Measurements from ENCODE around the gene FOCAD.

Gene FOCAD

GRCh38 chr9:20729523-20729922 lies 45.5 kb downstream of the FOCAD start:
- DNase-seq (ENCODE audit: low spot score): no peak

- no peak for DNase-seq (ENCODE audit: low spot score)
Measured at GRCh38 chr9:20732118-20732517, 48.1 kb downstream of the FOCAD start.

- DNase-seq (ENCODE audit: low spot score): no peak
Measured at GRCh38 chr9:20734275-20734674, 50.2 kb downstream of the FOCAD start.

- no peak for DNase-seq (ENCODE audit: low spot score)
Measured at GRCh38 chr9:20740304-20740703, 56.2 kb downstream of the FOCAD start.

GRCh38 chr9:20740929-20741582 lies 57.0 kb downstream of the FOCAD start:
- DNase-seq (ENCODE audit: low spot score): no peak

- no peak for DNase-seq (ENCODE audit: low spot score)
Measured at GRCh38 chr9:20742833-20743232, 58.8 kb downstream of the FOCAD start.

- DNase-seq (ENCODE audit: low spot score): no peak
Measured at GRCh38 chr9:20744036-20744630, 60.1 kb downstream of the FOCAD start.

- no peak for DNase-seq (ENCODE audit: low spot score)
Measured at GRCh38 chr9:20746967-20747366, 62.9 kb downstream of the FOCAD start.

- DNase-seq (ENCODE audit: low spot score): no peak
Measured at GRCh38 chr9:20749496-20750198, 65.6 kb downstream of the FOCAD start.

GRCh38 chr9:20753761-20754160 lies 69.7 kb downstream of the FOCAD start:
- DNase-seq (ENCODE audit: low spot score): no peak

GRCh38 chr9:20754556-20754955 lies 70.5 kb downstream of the FOCAD start:
- no peak for DNase-seq (ENCODE audit: low spot score)

GRCh38 chr9:20760246-20760891 lies 76.3 kb downstream of the FOCAD start:
- no peak for DNase-seq (ENCODE audit: low spot score)

- no peak for DNase-seq (ENCODE audit: low spot score)
Measured at GRCh38 chr9:20770947-20771346, 86.9 kb downstream of the FOCAD start.

GRCh38 chr9:20771729-20772128 lies 87.7 kb downstream of the FOCAD start:
- DNase-seq (ENCODE audit: low spot score): no peak

- DNase-seq (ENCODE audit: low spot score): no peak
Measured at GRCh38 chr9:20775683-20776082, 91.6 kb downstream of the FOCAD start.

- DNase-seq (ENCODE audit: low spot score): no peak
Measured at GRCh38 chr9:20781092-20781491, 97.0 kb downstream of the FOCAD start.

GRCh38 chr9:20782289-20782688 lies 98.2 kb downstream of the FOCAD start:
- DNase-seq (ENCODE audit: low spot score): no peak

GRCh38 chr9:20783057-20784038 lies 99.3 kb downstream of the FOCAD start:
- no peak for DNase-seq (ENCODE audit: low spot score)

GRCh38 chr9:20784196-20784595 lies 100.1 kb downstream of the FOCAD start:
- DNase-seq (ENCODE audit: low spot score): no peak

GRCh38 chr9:20786807-20787206 lies 102.7 kb downstream of the FOCAD start:
- DNase-seq (ENCODE audit: low spot score): no peak

- no peak for DNase-seq (ENCODE audit: low spot score)
Measured at GRCh38 chr9:20788526-20789451, 104.7 kb downstream of the FOCAD start.

All from CD4-positive, alpha-beta T cell treated with Interleukin-6 at 100 ng/mL for 8 hours (primary cell).